DND-41 (cell line): Measurements from ENCODE around the gene PLXNA4.

ENCODE experiments used
- ATAC-seq: fragments of 200-7000 bp; cut with Tn5 transposase; 3 replicates; pipeline ENCODE4 v1.9.1; 2021; ENCODE audit warnings: low read depth; ENCODE audit not compliant: insufficient read depth
- DNase-seq: peaks from one replicate; pipeline ENCODE4 v3.0.0-alpha.2; 2020
- H2AFZ ChIP-seq: 2 replicates; pipeline ENCODE4 v1.6.0; 2012; ENCODE audit warnings: low read depth, low read length
- H3K27ac ChIP-seq: 2 replicates; pipeline ENCODE4 v1.5.1; 2012; ENCODE audit warnings: low read length, inconsistent platforms
- H3K27me3 ChIP-seq: fragments of 200-600 bp; sonication (generic); 2 replicates; pipeline ENCODE4 v1.6.0; 2012; ENCODE audit warnings: low read length, mild to moderate bottlenecking, inconsistent platforms; ENCODE audit not compliant: insufficient read depth, poor library complexity
- H3K36me3 ChIP-seq: 2 replicates; pipeline ENCODE4 v1.5.1; 2012; ENCODE audit warnings: low read length, inconsistent platforms; ENCODE audit not compliant: insufficient read depth
- H3K4me1 ChIP-seq: 2 replicates; pipeline ENCODE4 v1.5.1; 2012; ENCODE audit warnings: mild to moderate bottlenecking, low read length; ENCODE audit not compliant: insufficient read depth
- H3K4me2 ChIP-seq: 2 replicates; pipeline ENCODE4 v1.6.0; 2012; ENCODE audit warnings: mild to moderate bottlenecking, moderate library complexity, low read length, inconsistent platforms; ENCODE audit not compliant: insufficient read depth
- H3K4me3 ChIP-seq, 2 experiments: fragments of 200-600 bp in 1 of 2; shearing (Covaris generic) in 1 of 2; 2 replicates each; pipeline ENCODE4 v1.5.1; 2012 to 2016; ENCODE audit warnings: inconsistent platforms in 2 of 2, low read length in 2 of 2, mild to moderate bottlenecking in 2 of 2, low read depth in 1 of 2, moderate library complexity in 1 of 2
- H3K79me2 ChIP-seq: 2 replicates; pipeline ENCODE4 v1.6.0; 2012; ENCODE audit warnings: low read length, inconsistent platforms; ENCODE audit not compliant: insufficient read depth
- H3K9ac ChIP-seq: 2 replicates; pipeline ENCODE4 v1.6.0; 2012; ENCODE audit warnings: low read depth, mild to moderate bottlenecking, inconsistent platforms, low read length, moderate library complexity
- H3K9me3 ChIP-seq: 2 replicates; pipeline ENCODE4 v1.5.1; 2012; ENCODE audit warnings: low read length, moderate library complexity, mild to moderate bottlenecking, inconsistent platforms; ENCODE audit not compliant: insufficient read depth, severe bottlenecking
- H4K20me1 ChIP-seq: 2 replicates; pipeline ENCODE4 v1.6.0; 2012; ENCODE audit warnings: low read length; ENCODE audit not compliant: insufficient read depth
- EZH2 ChIP-seq: IDR thresholded peaks from 3 replicates; pipeline ENCODE4 v1.6.1; 2012; ENCODE audit warnings: borderline replicate concordance, low read depth, mild to moderate bottlenecking, moderate library complexity, low read length, inconsistent platforms; ENCODE audit not compliant: severe bottlenecking
- TF ChIP-seq, protein P1 (sequence below): IDR thresholded peaks from 2 replicates; pipeline ENCODE4 v1.5.1; 2012; ENCODE audit warnings: borderline replicate concordance, low read length, moderate library complexity, mild to moderate bottlenecking; ENCODE audit not compliant: poor library complexity, severe bottlenecking; ENCODE audit errors: extremely low read depth

Gene PLXNA4

GRCh38 chr7:132239422-132239994, 336.8 kb downstream of the PLXNA4 start:
- H3K27me3 ChIP-seq = no peaks in the 10 kb centered on the region
- no peak overlapping the region for H3K4me3 ChIP-seq
- ATAC-seq = no peak
- no peak overlapping the region for H3K9ac ChIP-seq
- H2AFZ ChIP-seq = no peak overlapping the region
- no peaks in the 10 kb centered on the region for H4K20me1 ChIP-seq
- H3K4me1 ChIP-seq = no peaks in the 10 kb centered on the region
- H3K36me3 ChIP-seq = no peaks in the 10 kb centered on the region
- no peak for DNase-seq
- no peak overlapping the region for H3K27ac ChIP-seq
- H3K9me3 ChIP-seq = no peaks in the 10 kb centered on the region
- H3K79me2 ChIP-seq = no peaks in the 10 kb centered on the region
- H3K4me2 ChIP-seq = no peak overlapping the region
- TF ChIP-seq, protein P1, sequence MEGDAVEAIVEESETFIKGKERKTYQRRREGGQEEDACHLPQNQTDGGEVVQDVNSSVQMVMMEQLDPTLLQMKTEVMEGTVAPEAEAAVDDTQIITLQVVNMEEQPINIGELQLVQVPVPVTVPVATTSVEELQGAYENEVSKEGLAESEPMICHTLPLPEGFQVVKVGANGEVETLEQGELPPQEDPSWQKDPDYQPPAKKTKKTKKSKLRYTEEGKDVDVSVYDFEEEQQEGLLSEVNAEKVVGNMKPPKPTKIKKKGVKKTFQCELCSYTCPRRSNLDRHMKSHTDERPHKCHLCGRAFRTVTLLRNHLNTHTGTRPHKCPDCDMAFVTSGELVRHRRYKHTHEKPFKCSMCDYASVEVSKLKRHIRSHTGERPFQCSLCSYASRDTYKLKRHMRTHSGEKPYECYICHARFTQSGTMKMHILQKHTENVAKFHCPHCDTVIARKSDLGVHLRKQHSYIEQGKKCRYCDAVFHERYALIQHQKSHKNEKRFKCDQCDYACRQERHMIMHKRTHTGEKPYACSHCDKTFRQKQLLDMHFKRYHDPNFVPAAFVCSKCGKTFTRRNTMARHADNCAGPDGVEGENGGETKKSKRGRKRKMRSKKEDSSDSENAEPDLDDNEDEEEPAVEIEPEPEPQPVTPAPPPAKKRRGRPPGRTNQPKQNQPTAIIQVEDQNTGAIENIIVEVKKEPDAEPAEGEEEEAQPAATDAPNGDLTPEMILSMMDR = no peak
- TF ChIP-seq EZH2 = no peak

DNA sequence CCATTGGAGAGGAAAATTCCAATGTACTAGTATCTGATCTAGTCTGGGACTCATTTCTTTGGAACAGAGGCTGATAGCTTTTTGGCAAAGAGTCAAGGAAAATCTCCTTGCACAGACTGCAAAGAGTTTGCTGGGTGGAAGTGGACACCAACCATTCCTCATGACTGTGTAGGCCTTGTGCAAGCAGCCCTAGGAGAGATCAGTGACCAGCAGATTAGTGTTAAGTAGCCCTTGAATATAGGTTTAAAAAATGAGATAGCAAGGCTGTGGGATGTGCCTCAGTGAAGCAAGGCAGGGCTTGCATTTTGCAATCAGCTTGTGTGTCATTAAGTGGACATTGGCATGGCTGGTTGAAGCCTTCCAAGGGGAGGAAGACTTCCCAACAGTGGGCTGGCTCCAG, 341.6 kb downstream of the PLXNA4 start:
- no peak overlapping the region for H2AFZ ChIP-seq
- TF ChIP-seq, protein P1 = no peak
- no peak for TF ChIP-seq EZH2

GRCh38 chr7:132232406-132232805, 343.9 kb downstream of the PLXNA4 start:
- no peak for DNase-seq
- no peak for ATAC-seq
- Histone ChIP-seq H3K4me1 (no peaks in the 10 kb centered on the region), H3K4me3 (no peak overlapping the region), H4K20me1 (no peaks in the 10 kb centered on the region), H3K4me2 (no peak overlapping the region), H3K27me3 (peaks cover 8% of the 10 kb centered on the region), H3K9ac (no peak overlapping the region), H3K9me3 (no peaks in the 10 kb centered on the region), H2AFZ (no peak overlapping the region), H3K27ac (no peak overlapping the region), H3K36me3 (no peaks in the 10 kb centered on the region), H3K79me2 (no peaks in the 10 kb centered on the region)
- TF ChIP-seq, protein P1 = no peak
- no peak for TF ChIP-seq EZH2

More for the DNA sequence above, 341.6 kb downstream of the PLXNA4 start:
- no peak overlapping the region for H3K4me2 ChIP-seq
- no peaks in the 10 kb centered on the region for H4K20me1 ChIP-seq
- no peaks in the 10 kb centered on the region for H3K9me3 ChIP-seq
- H3K27ac ChIP-seq = no peak overlapping the region
- no peaks in the 10 kb centered on the region for H3K36me3 ChIP-seq
- ATAC-seq = no peak
- no peaks in the 10 kb centered on the region for H3K79me2 ChIP-seq
- DNase-seq = no peak
- peaks cover 8% of the 10 kb centered on the region for H3K27me3 ChIP-seq
- no peak overlapping the region for H3K9ac ChIP-seq
- H3K4me1 ChIP-seq = no peaks in the 10 kb centered on the region
- no peak overlapping the region for H3K4me3 ChIP-seq

GRCh38 chr7:132230462-132230861, 345.8 kb downstream of the PLXNA4 start:
- H3K4me2 ChIP-seq = no peak overlapping the region
- DNase-seq = no peak
- TF ChIP-seq EZH2 = no peak
- TF ChIP-seq, protein P1 = no peak
- no peaks in the 10 kb centered on the region for H3K4me1 ChIP-seq
- ATAC-seq = no peak
- H3K9ac ChIP-seq = no peak overlapping the region
- H3K9me3 ChIP-seq = no peaks in the 10 kb centered on the region
- H4K20me1 ChIP-seq = no peaks in the 10 kb centered on the region
- H3K79me2 ChIP-seq = no peaks in the 10 kb centered on the region
- H3K27ac ChIP-seq = no peak overlapping the region
- no peak overlapping the region for H2AFZ ChIP-seq
- peaks cover 8% of the 10 kb centered on the region for H3K27me3 ChIP-seq
- no peaks in the 10 kb centered on the region for H3K36me3 ChIP-seq
- H3K4me3 ChIP-seq = no peak overlapping the region
